Measurements from ENCODE around the gene AGAP1.

Gene AGAP1

GRCh38 chr2:235666213-235666781 lies 172.5 kb downstream of the AGAP1 start:
- H3K36me3 ChIP-seq (ENCODE audit: control insufficient read depth, insufficient read depth, low read length): no peaks in the 10 kb centered on the region
- peaks cover 12% of the 10 kb centered on the region for H3K4me1 ChIP-seq (ENCODE audit: control insufficient read depth, insufficient read depth, low read length)
- 1 to 3% methylated on average over 4 of the region's 4 CpGs for WGBS, 2 experiments
- peaks cover 15% of the 10 kb centered on the region for H3K27me3 ChIP-seq (ENCODE audit: control insufficient read depth, insufficient read depth, low read length, poor library complexity, severe bottlenecking)
- H3K4me3 ChIP-seq (ENCODE audit: insufficient read depth, low read depth, low read length): peak overlapping the region; percentile 5
- no peaks in the 10 kb centered on the region for H3K9me3 ChIP-seq (ENCODE audit: control insufficient read depth, low read length)
- peak overlapping the region; percentile 9 for H3K27ac ChIP-seq (ENCODE audit: insufficient read depth, low read depth, low read length, poor library complexity, severe bottlenecking)

GRCh38 chr2:235668782-235669181 lies 174.9 kb downstream of the AGAP1 start:
- Histone ChIP-seq H3K4me3 (ENCODE audit: insufficient read depth, low read depth, low read length) (no peak overlapping the region), H3K27ac (ENCODE audit: insufficient read depth, low read depth, low read length, poor library complexity, severe bottlenecking) (no peak overlapping the region), H3K9me3 (ENCODE audit: control insufficient read depth, low read length) (no peaks in the 10 kb centered on the region), H3K4me1 (ENCODE audit: control insufficient read depth, insufficient read depth, low read length) (peaks cover 14% of the 10 kb centered on the region), H3K36me3 (ENCODE audit: control insufficient read depth, insufficient read depth, low read length) (no peaks in the 10 kb centered on the region), H3K27me3 (ENCODE audit: control insufficient read depth, insufficient read depth, low read length, poor library complexity, severe bottlenecking) (peaks cover 20% of the 10 kb centered on the region)
- WGBS, 2 experiments: 65 to 76% methylated on average over 4 of the region's 4 CpGs

- H3K27ac ChIP-seq (ENCODE audit: insufficient read depth, low read depth, low read length, poor library complexity, severe bottlenecking): no peak overlapping the region
- peak overlapping the region; percentile 51 for H3K4me3 ChIP-seq (ENCODE audit: insufficient read depth, low read depth, low read length)
- no peaks in the 10 kb centered on the region for H3K36me3 ChIP-seq (ENCODE audit: control insufficient read depth, insufficient read depth, low read length)
- peaks cover 16% of the 10 kb centered on the region for H3K4me1 ChIP-seq (ENCODE audit: control insufficient read depth, insufficient read depth, low read length)
- H3K27me3 ChIP-seq (ENCODE audit: control insufficient read depth, insufficient read depth, low read length, poor library complexity, severe bottlenecking): peaks cover 20% of the 10 kb centered on the region
- 0% methylated on average over 77 of the region's 77 CpGs for WGBS, 2 experiments
- H3K9me3 ChIP-seq (ENCODE audit: control insufficient read depth, low read length): no peaks in the 10 kb centered on the region
These were observed 175.5 kb downstream of the AGAP1 start for GRCh38 chr2:235669269-235669831.

- Histone ChIP-seq H3K27me3 (ENCODE audit: control insufficient read depth, insufficient read depth, low read length, poor library complexity, severe bottlenecking) (peaks cover 20% of the 10 kb centered on the region), H3K4me3 (ENCODE audit: insufficient read depth, low read depth, low read length) (peak overlapping the region; percentile 51), H3K27ac (ENCODE audit: insufficient read depth, low read depth, low read length, poor library complexity, severe bottlenecking) (no peak overlapping the region), H3K9me3 (ENCODE audit: control insufficient read depth, low read length) (no peaks in the 10 kb centered on the region), H3K4me1 (ENCODE audit: control insufficient read depth, insufficient read depth, low read length) (peaks cover 19% of the 10 kb centered on the region), H3K36me3 (ENCODE audit: control insufficient read depth, insufficient read depth, low read length) (no peaks in the 10 kb centered on the region)
- 0 to 1% methylated on average over 148 of the region's 148 CpGs for WGBS, 2 experiments
These were observed 176.4 kb downstream of the AGAP1 start for GRCh38 chr2:235669983-235670962.

- peaks cover 15% of the 10 kb centered on the region for H3K4me1 ChIP-seq (ENCODE audit: control insufficient read depth, insufficient read depth, low read length)
- 10 to 11% methylated on average over 64 of the region's 64 CpGs for WGBS, 2 experiments
These were observed 177.3 kb downstream of the AGAP1 start for GRCh38 chr2:235670974-235671787.

GRCh38 chr2:235672720-235673119 lies 178.9 kb downstream of the AGAP1 start:
- Histone ChIP-seq H3K27ac (ENCODE audit: insufficient read depth, low read depth, low read length, poor library complexity, severe bottlenecking) (no peak overlapping the region), H3K27me3 (ENCODE audit: control insufficient read depth, insufficient read depth, low read length, poor library complexity, severe bottlenecking) (peaks cover 20% of the 10 kb centered on the region), H3K36me3 (ENCODE audit: control insufficient read depth, insufficient read depth, low read length) (no peaks in the 10 kb centered on the region), H3K9me3 (ENCODE audit: control insufficient read depth, low read length) (no peaks in the 10 kb centered on the region), H3K4me1 (ENCODE audit: control insufficient read depth, insufficient read depth, low read length) (peaks cover 15% of the 10 kb centered on the region), H3K4me3 (ENCODE audit: insufficient read depth, low read depth, low read length) (no peak overlapping the region)
- 90 to 91% methylated on average over 2 to 3 of the region's 3 CpGs for WGBS, 2 experiments

More at GRCh38 chr2:235670974-235671787, 177.3 kb downstream of the AGAP1 start:
- Histone ChIP-seq H3K36me3 (ENCODE audit: control insufficient read depth, insufficient read depth, low read length) (no peaks in the 10 kb centered on the region), H3K9me3 (ENCODE audit: control insufficient read depth, low read length) (no peaks in the 10 kb centered on the region), H3K4me3 (ENCODE audit: insufficient read depth, low read depth, low read length) (peak overlapping the region; percentile 51), H3K27ac (ENCODE audit: insufficient read depth, low read depth, low read length, poor library complexity, severe bottlenecking) (no peak overlapping the region), H3K27me3 (ENCODE audit: control insufficient read depth, insufficient read depth, low read length, poor library complexity, severe bottlenecking) (peaks cover 20% of the 10 kb centered on the region)

- Histone ChIP-seq H3K27me3 (ENCODE audit: control insufficient read depth, insufficient read depth, low read length, poor library complexity, severe bottlenecking) (peaks cover 20% of the 10 kb centered on the region), H3K36me3 (ENCODE audit: control insufficient read depth, insufficient read depth, low read length) (no peaks in the 10 kb centered on the region), H3K9me3 (ENCODE audit: control insufficient read depth, low read length) (no peaks in the 10 kb centered on the region), H3K27ac (ENCODE audit: insufficient read depth, low read depth, low read length, poor library complexity, severe bottlenecking) (no peak overlapping the region), H3K4me3 (ENCODE audit: insufficient read depth, low read depth, low read length) (no peak overlapping the region), H3K4me1 (ENCODE audit: control insufficient read depth, insufficient read depth, low read length) (peaks cover 11% of the 10 kb centered on the region)
- WGBS, 2 experiments: 80 to 84% methylated on average over 7 of the region's 7 CpGs
These were observed 180.3 kb downstream of the AGAP1 start for GRCh38 chr2:235674146-235674545.

- no peak overlapping the region for H3K27ac ChIP-seq (ENCODE audit: insufficient read depth, low read depth, low read length, poor library complexity, severe bottlenecking)
- H3K36me3 ChIP-seq (ENCODE audit: control insufficient read depth, insufficient read depth, low read length): no peaks in the 10 kb centered on the region
- H3K4me3 ChIP-seq (ENCODE audit: insufficient read depth, low read depth, low read length): no peak overlapping the region
- no peaks in the 10 kb centered on the region for H3K9me3 ChIP-seq (ENCODE audit: control insufficient read depth, low read length)
- peaks cover 20% of the 10 kb centered on the region for H3K27me3 ChIP-seq (ENCODE audit: control insufficient read depth, insufficient read depth, low read length, poor library complexity, severe bottlenecking)
- 93% methylated on average over 3 of the region's 4 CpGs; no CpG with 5 or more reads in 1 of the 2 experiments for WGBS, 2 experiments
- peaks cover 10% of the 10 kb centered on the region for H3K4me1 ChIP-seq (ENCODE audit: control insufficient read depth, insufficient read depth, low read length)
These were observed 181.0 kb downstream of the AGAP1 start for GRCh38 chr2:235674812-235675211.

GRCh38 chr2:235675678-235676535 lies 182.1 kb downstream of the AGAP1 start:
- Histone ChIP-seq H3K4me1 (ENCODE audit: control insufficient read depth, insufficient read depth, low read length) (peaks cover 10% of the 10 kb centered on the region), H3K9me3 (ENCODE audit: control insufficient read depth, low read length) (no peaks in the 10 kb centered on the region), H3K27ac (ENCODE audit: insufficient read depth, low read depth, low read length, poor library complexity, severe bottlenecking) (no peak overlapping the region), H3K27me3 (ENCODE audit: control insufficient read depth, insufficient read depth, low read length, poor library complexity, severe bottlenecking) (peaks cover 9% of the 10 kb centered on the region), H3K4me3 (ENCODE audit: insufficient read depth, low read depth, low read length) (no peak overlapping the region), H3K36me3 (ENCODE audit: control insufficient read depth, insufficient read depth, low read length) (no peaks in the 10 kb centered on the region)
- 88 to 91% methylated on average over 3 of the region's 3 CpGs for WGBS, 2 experiments
